Measurements from ENCODE around the gene VWA1. TPM values are rescaled to one million over a fixed set of nuclear protein-coding genes. Genes with fewer than 3 reads are reported as not detected.
"Not testable (repeated sequence)": the region's sequence is repeated elsewhere in the genome, so short reads cannot be mapped to it uniquely, and the experiment has no call there.

Gene VWA1
- total RNA-seq, 1 donor from 2014 or later, result 6.9 TPM

GRCh38 chr1:1435911-1436629 lies 580 bp downstream of the VWA1 start:
- no peak for DNase-seq (ENCODE audit: low read depth in 2 of 2)

GRCh38 chr1:1436630-1437032 lies 1.1 kb downstream of the VWA1 start:
- no peak for DNase-seq (ENCODE audit: low read depth in 2 of 2)

GRCh38 chr1:1437033-1437903 lies 1.8 kb downstream of the VWA1 start:
- DNase-seq (ENCODE audit: low read depth in 2 of 2), result no peak

GRCh38 chr1:1437904-1438376 lies 2.5 kb downstream of the VWA1 start:
- DNase-seq (ENCODE audit: low read depth in 2 of 2), result no peak

GRCh38 chr1:1438531-1439381 lies 3.3 kb downstream of the VWA1 start:
- no peak for DNase-seq (ENCODE audit: low read depth in 2 of 2)

GRCh38 chr1:1439546-1440261 lies 4.2 kb downstream of the VWA1 start:
- DNase-seq (ENCODE audit: low read depth in 2 of 2), result no peak

GRCh38 chr1:1440262-1441001 lies 4.9 kb downstream of the VWA1 start:
- DNase-seq (ENCODE audit: low read depth in 2 of 2), result no peak

- DNase-seq (ENCODE audit: low read depth in 2 of 2), result peak; percentile 16 to 47
Observed at GRCh38 chr1:1441002-1441888, 5.8 kb downstream of the VWA1 start.

GRCh38 chr1:1442069-1442770 lies 6.7 kb downstream of the VWA1 start:
- no peak for DNase-seq (ENCODE audit: low read depth in 2 of 2)

- DNase-seq (ENCODE audit: low read depth in 2 of 2), result not testable (repeated sequence)
Observed at GRCh38 chr1:1446631-1447030, 11.1 kb downstream of the VWA1 start.

GRCh38 chr1:1449099-1449739 lies 13.7 kb downstream of the VWA1 start, which contains the start of gene ATAD3C:
ATAD3C (plus strand) TSS chr1:1449689; CDS start chr1:1450684, 995 bp downstream.
- no peak for DNase-seq (ENCODE audit: low read depth in 2 of 2)

GRCh38 chr1:1450616-1451015 lies 15.1 kb downstream of the VWA1 start:
- not testable (repeated sequence) for DNase-seq (ENCODE audit: low read depth in 2 of 2)

GRCh38 chr1:1451696-1452364 lies 16.3 kb downstream of the VWA1 start:
- DNase-seq (ENCODE audit: low read depth in 2 of 2), result no peak

- not testable (repeated sequence) for DNase-seq (ENCODE audit: low read depth in 2 of 2)
Observed at GRCh38 chr1:1452365-1452739, 16.9 kb downstream of the VWA1 start.

- DNase-seq (ENCODE audit: low read depth in 2 of 2), result no peak
Observed at GRCh38 chr1:1452882-1453281, 17.4 kb downstream of the VWA1 start.

- not testable (repeated sequence) for DNase-seq (ENCODE audit: low read depth in 2 of 2)
Observed at GRCh38 chr1:1454286-1455056, 19.0 kb downstream of the VWA1 start.
